ENCODE results near the gene CDK10.

GRCh38 chr16:89696670-89697128, 10.2 kb downstream of the CDK10 start:
- TF ChIP-seq, protein P1, sequence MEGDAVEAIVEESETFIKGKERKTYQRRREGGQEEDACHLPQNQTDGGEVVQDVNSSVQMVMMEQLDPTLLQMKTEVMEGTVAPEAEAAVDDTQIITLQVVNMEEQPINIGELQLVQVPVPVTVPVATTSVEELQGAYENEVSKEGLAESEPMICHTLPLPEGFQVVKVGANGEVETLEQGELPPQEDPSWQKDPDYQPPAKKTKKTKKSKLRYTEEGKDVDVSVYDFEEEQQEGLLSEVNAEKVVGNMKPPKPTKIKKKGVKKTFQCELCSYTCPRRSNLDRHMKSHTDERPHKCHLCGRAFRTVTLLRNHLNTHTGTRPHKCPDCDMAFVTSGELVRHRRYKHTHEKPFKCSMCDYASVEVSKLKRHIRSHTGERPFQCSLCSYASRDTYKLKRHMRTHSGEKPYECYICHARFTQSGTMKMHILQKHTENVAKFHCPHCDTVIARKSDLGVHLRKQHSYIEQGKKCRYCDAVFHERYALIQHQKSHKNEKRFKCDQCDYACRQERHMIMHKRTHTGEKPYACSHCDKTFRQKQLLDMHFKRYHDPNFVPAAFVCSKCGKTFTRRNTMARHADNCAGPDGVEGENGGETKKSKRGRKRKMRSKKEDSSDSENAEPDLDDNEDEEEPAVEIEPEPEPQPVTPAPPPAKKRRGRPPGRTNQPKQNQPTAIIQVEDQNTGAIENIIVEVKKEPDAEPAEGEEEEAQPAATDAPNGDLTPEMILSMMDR (conservative IDR thresholded peaks at IDR 0.05; ENCODE audit: low read length) = no peak
- no peak for TF ChIP-seq EZH2phosphoT487 (IDR thresholded peaks at IDR 0.05; ENCODE audit: borderline replicate concordance)
